Anterior cingulate cortex (tissue), 58 donors: ENCODE results near the gene CDH4.
"Not testable (repeated sequence)": the region's sequence is repeated elsewhere in the genome, so short reads cannot be mapped to it uniquely, and the experiment has no call there.

ENCODE experiments used
- DNase-seq, 58 donors: peaks; one replicate each; lab custom pipeline; 2025; lab: John Stamatoyannopoulos, UW

CDH4 gene

DNA sequence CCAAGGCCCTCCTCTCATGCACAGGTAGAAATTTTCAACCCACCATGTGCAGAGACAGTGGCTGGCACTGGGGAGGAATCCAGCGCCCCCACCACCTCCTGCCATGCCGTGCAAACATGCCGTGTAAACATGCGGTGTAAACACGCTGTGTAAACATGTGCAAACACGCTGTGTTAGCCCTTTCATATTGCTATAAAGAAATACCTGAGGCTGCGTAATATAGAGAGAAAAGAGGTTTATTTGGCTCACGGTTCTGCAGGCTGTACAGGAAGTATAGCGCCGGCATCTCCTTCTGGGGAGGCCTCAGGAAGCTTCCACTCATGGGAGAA is 595.3 kb downstream of the CDH4 start:
- no peak for DNase-seq

DNA sequence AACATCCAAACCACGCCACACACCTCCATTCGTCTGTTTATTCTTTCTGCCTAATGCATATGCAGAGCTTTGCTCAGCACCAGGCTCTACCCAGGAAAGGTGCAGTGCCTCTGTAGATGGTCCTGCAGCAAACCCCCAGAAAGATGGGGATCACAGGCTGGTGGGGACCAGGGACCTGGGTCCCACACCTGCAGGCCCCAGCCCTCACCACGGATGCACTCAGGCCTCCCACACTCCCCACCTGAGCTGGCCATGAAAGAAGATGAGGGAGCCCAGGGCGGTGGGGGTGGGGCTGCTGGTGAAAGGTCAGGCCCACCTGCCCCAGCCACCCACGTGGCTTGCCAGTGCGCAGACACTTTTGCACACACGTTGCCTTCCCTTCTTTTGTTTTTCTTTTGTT is 595.9 kb downstream of the CDH4 start:
- no peak for DNase-seq

DNA sequence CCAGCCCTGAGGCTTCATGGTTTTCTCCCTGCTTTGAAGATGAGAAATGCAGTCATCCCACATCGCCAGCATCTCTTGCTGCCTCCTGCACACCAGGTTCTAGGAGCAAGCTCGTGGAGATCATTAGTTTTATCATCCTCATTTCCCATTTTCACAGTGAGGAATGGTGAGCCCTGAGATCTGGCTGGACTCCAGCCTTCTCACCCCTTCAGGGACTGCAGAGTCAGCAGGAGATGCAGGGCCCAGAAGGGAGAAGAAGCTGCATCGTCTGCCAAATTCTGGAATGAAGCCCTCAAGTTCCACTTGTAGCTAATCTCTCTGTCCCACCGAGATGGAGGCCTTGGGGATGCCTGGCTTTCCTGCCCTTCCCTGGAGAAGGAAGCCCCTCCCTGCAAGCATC is 596.8 kb downstream of the CDH4 start:
- DNase-seq, result no peak

DNA sequence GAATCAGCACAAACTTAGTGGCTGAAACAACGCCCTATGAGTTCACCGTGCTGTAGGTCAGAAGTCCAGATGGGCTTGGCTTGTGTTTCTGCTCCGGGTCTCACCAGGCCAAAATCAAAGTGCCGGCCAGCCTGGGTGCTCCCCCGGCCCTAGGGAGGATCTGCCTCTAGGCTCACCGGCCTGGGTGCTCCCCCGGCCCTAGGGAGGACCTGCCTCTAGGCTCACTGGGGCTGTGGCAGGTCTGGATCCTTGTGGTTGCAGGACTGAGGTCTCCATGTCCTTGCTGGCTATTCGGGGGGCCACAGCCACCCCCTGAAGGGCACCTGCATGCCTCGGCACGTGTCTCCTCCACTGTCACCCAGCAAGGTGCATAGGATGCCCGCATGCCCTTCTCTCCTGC is 597.3 kb downstream of the CDH4 start:
- no peak for DNase-seq

DNA sequence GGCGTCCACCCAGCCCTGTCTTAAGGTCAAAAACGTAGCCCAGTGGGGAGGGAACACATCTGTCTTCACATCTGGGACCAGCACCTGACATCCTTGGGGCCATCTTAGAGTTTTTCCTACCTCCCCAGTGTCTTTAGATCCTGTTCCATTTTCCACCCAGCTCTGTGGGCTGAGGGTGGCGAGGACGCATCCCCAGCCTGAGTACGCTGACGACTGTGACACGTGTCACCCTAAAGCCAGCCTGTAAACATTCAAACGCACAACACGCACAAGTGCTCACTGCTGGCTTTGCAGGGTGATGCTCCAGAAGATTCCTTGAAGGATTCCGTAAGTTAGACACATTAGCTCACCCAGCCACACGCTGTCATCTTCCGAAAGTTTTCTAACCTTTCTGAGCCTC is 597.8 kb downstream of the CDH4 start:
- no peak for DNase-seq

DNA sequence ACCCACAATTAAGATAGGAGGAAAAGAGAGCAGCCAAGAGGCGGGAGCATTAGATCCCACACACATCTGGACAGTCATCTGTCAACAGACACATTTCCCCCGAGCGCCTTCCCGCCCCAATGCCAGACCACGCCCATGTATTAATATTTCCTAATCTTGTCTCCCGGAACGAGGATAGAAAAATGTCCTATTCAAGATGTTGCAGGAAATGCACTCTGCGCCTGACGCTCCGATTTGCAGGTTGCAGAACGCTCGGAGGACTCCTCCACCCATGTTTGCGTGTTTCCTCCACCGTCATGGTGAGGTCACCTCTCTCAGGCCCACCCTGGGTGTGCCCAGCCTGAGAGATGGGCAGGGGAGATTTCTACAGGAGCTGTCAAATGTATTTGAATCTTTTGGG is 598.4 kb downstream of the CDH4 start:
- DNase-seq, result no peak

DNA sequence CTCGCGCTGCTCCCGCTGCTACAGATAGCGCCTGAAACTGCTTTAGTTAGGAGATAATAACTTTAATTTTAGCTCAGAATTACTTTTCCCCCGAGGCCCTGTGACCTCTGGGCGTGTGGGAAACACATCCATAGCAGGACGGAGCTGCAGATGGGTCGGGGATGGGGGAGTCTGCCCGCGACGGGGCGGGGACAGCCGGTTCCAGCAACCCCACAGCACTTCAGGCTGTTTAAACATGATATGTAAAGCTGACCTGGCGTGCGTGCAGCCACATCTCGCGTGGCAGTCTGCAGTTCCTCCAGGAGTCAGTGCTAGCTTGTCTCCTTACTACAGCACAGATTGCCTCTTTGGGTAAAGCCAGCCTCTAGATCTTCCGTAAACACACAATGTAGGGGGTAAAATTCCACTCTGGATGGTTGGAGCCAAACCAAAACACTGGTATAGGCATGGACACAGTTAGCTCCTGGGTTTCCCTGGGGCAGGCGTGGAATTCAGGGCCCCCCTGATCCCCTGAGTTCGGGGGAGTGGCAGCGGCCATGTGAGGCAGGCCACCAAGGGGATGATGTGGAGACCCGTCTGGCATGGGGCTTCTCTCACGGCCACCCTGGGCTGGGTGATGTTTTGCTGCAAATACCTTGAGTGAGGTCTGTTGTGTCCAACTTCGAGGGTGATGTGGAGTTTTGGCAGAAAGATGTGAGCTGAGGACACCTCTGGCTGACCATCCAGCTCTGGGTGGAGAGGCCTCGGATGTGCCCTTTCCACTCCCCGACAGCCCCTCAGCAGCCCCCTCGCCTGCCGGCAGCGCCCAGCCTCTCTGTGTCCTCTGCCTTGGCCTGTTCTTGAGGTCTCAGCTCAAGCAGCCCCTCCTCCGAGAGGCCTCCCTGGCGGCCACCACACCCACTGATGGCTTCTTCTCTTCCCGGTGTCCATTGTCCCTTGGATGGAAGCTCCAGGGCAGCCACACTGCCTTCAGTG is 599.2 kb downstream of the CDH4 start:
- DNase-seq, result no peak

DNA sequence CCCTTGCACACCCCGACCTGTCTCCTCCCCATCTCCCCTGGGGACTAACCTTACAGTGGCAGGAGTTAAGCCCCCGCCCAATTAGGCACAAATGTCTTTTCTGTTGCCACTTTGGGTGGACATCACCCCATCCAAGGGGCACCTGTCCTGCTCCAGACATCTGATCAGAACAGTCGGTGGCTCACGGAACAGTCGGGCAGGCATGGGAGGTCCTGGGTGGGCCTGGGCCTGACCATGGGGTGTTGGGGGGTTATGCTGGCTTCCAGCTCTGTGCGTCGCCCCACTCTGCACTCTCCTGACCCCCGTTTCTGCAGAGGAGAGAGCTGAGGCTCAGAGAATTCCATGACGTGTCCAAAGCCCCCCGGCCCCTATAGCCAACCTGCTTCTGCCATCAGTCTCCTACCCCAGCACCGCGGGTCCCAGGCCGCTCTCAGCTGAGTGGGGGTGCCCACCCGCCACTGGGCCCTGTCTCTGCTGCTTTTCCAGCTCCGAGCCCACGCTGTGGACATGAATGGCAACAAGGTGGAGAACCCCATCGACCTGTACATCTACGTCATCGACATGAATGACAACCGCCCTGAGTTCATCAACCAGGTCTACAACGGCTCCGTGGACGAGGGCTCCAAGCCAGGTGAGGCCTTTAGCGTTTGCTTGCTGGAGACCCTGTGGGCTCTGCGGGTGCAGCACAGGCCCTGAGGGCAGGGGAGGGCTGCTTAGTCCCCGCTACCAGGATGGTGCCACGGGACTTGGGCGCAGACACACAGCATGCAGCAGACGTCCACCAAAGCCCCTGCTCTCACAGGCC is 600.4 kb downstream of the CDH4 start:
- DNase-seq, result no peak

DNA sequence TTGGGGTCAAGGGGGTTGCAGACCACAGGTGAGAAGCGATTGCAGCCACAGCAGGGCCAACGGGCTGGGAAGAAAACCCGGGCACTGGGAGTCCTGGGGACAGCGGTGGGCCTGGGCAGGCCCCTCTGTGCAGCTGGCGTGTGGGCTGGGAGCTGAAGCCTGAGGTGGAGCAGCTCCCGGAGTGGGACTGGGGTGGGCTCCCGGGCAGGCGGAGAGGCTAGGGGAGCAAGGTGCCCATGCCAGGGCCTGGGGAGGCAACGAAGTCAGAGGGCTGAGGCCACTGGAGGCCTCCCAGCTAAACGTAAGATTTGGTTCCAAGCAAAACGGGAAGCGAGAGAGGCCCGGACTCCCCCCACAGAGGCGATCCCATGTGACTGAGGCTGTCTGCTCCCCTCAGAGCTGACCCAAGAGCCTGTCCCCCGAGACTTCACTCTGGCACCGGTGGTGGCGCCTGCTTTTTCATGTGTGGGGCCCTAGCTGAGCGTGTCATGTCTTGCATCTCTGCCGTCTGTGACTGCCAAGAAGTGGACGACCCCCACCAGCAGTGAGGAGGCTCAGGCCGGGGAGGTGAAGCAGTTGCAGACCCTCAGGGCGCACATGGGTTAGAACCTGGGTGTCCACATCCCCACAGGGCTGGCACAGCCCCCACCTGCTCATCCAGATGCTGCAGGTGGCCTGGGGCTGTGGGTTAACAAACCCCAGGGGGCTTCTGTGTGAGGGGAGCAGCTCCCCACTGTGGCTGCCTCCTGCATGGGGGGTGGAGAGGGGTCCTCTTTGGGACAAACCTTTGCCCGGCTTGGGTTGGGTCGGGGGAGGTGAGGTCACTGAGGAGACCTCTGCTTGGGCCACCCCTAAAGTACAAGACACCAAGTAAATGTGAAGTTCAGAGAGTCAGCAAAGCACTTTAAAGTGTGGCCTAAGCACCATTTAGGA is 601.3 kb downstream of the CDH4 start:
- DNase-seq, result no peak

DNA sequence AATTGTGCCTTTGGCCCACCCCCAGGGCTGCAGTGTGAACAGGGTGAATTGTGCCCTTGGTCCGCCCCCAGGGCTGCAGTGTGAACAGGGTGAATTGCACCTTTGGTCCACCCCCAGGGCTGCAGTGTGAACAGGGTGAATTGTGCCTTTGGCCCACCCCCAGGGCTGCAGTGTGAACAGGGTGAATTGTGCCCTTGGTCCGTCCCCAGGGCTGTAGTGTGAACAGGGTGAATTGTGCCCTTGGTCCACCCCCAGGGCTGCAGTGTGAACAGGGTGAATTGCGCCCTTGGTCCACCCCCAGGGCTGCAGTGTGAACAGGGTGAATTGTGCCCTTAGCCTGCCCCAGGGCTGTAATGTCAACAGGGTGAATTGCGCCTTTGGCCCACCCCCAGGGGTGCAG is 602.5 kb downstream of the CDH4 start:
- DNase-seq, result not testable (repeated sequence)

DNA sequence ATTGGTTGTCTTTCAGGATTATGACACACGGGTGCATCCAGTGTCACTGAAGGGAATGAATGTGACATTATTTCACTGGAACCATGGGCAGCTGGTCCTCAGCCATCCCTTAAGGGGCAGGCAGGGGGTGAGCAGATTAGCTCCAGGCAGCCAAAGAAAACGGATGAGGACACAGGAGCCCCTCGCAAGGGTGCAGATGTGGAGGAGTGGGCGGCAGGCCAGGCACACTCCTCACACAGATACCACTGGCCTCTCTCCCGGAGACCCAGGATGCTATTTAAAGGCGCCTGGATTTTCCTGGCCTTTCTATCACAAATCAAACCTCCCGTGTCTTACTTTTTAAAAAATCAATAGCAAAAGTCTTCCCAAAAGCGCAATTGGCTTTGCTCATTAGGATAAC is 603.2 kb downstream of the CDH4 start:
- no peak for DNase-seq

DNA sequence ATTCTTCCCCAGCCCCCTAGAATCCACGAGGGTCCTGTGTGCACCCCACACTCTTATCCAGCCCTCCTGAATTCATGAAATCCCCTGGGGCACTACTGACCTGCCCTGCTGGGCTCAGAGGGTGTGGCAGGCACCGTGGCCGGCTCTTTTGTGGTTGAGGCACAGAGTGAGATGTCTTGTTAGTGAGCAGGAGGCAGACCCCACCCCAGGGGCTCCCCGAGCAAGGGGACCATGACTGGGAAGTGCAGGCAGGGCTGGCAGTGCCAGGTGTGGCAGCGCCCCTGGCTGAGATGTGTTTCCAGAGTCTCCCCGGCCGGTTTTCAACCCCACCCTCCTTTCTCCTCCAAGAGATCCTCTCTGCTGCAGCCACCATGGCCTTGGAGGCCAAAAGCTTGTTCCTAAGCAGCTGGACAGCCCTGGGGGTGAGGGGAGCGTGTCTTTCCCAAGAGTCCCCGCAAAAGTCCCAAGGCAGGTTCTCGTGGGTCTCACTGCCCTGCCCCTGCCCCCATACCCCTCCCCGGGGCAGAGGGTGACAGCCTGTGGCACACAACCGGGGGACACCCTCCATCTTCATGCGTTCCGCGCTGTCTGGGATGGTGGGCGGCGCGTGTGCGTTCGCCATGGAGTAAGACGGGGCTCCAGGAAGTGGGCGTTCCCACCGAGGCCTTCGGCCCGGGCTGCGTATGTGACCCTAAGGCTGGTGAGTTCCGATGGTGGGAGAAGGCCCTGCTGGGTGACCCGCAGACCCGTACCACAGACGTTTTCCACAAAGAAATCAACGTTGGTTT is 604.8 kb downstream of the CDH4 start:
- DNase-seq, result no peak

DNA sequence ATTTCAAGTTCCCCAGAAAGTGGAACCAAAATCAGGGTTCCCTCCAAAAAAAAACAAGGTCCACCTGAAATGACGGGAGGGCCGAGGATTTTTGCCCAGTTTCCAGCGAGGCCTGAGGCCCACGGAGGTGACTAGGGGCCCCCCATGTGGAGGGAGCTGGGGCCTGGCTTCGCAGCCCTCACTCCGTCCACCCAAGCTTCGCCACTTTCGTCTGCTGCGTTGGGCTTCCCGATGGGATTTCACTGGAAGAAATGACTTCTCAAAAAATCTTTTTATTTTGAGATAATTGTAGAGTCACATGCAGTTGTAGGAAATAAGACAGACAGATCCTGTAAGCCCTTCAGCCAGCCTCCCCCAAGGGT is 605.3 kb downstream of the CDH4 start:
- no peak for DNase-seq

DNA sequence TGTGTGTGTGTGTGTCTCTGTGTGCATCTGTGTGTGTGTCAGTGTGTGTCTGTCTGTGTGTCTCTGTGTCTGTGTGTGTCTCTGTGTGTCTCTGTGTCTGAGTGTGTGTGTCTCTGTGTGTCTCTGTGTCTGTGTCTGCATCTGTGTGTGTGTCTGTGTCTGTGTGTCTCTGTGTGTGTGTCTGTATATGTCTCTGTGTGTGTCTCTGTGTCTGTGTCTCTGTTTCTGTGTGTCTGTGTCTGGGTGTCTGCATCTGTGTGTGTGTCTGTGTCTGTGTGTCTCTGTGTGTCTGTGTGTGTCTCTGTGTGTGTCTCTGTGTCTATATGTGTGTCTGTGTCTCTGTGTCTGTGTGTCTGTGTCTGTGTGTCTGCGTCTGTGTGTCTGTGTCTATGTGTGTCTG is 605.8 kb downstream of the CDH4 start:
- DNase-seq, result no peak

DNA sequence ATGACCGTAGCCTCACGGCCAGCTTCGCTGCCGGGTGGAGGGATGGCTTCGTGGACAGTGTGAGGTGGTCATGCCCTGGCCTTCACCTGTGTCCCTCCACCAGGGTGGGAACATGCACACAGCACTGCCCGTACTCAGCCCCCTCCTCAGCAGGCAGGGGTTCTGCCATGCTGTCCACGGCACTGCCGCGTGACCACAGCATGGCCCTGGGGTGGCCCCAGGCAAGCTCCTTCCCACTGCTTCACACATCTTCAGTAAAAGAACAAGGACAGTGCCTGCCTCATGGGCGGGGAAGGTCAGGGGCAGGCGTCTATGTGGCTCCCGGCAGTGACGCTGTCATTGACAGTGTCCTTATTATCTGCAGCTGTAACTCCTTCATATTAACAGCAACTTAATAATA is 607.7 kb downstream of the CDH4 start:
- no peak for DNase-seq

DNA sequence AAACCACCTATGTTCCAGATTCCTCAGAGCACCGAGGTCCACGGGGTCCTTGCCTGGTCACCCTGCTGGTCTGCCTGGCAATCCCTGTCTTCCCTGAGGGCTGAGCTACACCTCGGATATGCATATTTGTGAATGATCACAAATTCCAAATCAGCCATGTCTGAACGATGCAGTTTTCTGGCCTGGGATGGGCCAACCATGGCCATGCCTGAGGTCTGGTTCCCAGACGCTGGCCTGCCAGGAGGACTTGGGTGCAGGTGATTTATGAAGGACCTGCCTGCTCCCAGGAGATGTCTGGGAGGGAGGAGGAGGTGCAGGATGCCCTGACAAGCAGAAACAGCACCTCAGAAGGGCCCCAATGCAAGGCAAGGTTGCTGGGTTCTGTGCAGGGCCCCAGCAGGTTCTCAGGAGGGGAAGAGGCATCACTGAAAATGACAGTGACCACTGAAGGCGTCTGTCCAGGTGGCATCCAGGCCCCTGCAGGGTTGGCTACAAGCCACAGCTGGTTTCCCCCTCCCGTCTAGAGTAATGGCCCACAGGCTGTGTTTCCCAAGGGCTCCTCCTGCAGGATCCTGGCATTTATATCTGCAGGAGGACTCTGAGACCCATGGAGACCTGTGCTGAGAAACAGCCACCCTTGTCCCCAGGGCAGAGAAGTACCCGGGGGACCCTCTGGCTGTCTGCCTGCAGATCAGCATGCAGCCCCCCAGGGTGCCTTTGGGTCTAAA is 608.4 kb downstream of the CDH4 start:
- no peak for DNase-seq

DNA sequence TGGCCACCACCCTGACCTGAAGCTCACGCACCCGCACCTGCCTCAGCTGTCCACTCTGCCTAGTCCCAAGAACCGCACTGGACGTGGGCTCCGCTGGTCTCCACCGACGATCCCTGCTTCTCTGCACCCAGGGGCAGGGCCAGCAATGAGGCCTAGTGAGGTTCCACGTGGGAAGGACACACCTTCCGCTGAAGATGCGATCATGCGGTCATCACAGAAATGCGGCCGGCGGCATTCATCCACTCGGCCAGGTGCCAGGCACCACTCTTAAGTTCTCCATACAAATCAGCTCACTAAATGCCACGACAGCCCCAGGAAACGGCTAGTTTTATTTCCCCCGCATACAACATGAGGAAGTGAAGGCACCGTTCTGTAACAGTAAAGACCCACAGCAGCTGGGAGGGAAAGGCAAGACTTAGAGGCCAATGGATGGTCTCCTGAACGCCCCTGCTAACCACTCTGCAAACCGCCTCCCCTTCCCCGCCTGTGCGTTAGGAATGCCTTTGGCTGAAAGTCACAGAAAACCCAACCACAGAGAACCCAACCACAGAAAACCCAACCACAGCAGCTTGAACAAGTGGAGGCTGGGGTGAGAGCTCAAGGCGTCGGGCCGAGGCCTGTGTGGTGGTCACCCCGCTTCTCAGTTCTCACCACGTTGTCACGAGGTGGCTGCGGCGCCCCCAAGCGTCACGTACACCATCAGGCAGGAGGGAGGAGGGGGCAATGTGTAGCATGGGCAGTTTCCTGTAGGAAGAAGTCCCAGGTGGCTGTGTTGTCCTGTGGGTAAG is 609.2 kb downstream of the CDH4 start:
- DNase-seq, result no peak

DNA sequence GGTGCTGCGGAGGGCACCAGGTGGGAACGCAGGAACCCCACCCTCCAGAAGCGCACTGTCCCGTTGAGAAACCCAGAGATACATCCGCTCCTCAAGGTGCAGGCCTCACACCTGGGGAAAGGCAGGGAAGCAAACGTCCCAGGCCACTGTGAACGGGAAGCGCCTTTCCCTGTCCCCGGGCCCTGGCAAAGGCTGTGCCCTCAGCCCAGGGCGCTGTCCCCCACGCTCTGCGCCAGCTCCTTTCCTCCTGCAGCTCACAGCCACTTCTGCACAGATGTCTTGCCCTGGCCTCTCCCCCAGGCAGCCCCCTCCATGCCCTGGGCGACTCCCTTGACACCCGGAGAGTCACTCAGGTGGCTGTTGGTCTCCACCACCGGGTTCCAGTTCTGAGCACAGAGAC is 609.8 kb downstream of the CDH4 start:
- DNase-seq, result no peak

DNA sequence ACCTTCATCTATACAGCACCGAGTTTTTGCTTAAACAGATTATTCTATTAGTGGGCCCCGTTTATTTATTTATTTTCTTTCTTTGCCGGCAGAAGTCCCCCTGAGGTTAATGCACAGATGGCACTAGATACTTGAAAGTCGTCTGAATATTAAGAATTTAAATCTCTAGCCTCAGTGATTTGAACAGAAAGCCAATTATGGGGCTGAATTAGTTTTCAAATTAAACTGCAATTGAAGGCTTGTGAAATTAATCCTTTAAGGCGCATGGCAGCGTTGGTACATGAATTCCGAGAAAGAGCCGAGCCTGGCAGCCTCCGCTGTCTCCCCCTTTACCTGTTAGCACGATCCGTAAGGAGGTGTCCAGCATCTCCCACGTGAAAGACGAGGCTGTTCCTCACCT is 610.8 kb downstream of the CDH4 start:
- no peak for DNase-seq
